HG03439 (cell line): ENCODE data around the gene PDZD2.

ENCODE experiments used
- ATAC-seq: cut with Tn5 transposase; IDR thresholded peaks from one replicate; pipeline ENCODE4 v1.9.1; 2021; ENCODE audit warnings: mild to moderate bottlenecking, moderate library complexity; ENCODE audit not compliant: unreplicated experiment

Gene PDZD2

DNA sequence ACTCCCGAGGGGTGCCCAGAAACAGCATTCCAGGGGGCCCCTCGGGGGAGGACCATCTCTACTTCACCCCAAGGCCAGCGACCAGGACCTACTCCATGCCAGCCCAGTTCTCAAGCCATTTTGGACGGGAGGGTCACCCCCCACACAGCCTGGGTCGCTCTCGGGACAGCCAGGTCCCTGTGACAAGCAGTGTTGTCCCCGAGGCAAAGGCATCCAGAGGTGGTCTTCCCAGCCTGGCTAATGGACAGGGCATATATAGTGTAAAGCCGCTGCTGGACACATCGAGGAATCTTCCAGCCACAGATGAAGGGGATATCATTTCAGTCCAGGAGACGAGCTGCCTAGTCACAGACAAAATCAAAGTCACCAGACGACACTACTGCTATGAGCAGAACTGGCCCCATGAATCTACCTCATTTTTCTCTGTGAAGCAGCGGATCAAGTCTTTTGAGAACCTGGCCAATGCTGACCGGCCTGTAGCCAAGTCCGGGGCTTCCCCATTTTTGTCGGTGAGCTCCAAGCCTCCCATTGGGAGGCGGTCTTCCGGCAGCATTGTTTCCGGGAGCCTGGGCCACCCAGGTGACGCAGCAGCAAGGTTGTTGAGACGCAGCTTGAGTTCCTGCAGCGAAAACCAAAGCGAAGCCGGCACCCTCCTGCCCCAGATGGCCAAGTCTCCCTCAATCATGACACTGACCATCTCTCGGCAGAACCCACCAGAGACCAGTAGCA is 451.3 kb downstream of the PDZD2 start:
- ATAC-seq = no peak

GRCh38 chr5:32090755-32091128 is 451.8 kb downstream of the PDZD2 start:
- ATAC-seq = no peak

DNA sequence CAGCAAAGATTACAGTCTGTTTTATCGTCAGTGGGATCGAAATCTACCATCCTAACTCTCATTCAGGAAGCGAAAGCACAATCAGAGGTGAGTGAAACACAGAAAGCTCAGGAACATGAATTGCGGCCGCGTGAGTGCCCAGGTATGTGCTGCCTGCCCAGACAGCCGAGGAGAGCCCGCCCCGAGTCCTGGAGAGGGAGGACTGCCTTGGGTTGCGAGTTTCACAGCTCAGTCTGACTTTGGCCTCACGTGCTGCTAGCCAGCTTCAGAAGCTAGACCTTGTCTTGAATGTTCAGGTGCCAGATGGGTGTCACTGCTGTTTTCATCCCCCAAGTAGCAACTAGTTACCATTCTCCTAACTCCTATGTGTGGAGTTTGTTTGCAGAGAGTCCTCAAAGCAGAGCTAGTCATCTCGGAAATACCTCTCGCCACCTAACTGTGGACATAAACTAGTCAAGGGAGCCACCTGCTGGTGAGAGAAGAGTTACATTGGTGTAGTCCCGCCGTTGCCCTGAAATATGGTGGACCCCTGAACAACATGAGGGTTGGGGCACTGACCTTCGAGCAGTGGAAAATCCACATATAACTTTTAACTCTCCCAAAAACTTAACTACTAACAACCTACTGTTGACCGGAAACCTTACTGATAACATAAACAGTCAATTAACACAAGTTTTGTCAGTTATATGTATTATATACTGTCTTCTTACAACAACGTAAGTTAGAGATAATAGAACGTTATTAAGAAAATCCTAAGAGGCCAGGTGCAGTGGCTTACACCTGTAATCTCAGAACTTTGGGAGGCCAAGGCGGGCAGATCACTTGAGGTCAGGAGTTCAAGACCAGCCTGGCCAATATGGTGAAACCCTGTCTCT is 454.2 kb downstream of the PDZD2 start:
- no peak for ATAC-seq

DNA sequence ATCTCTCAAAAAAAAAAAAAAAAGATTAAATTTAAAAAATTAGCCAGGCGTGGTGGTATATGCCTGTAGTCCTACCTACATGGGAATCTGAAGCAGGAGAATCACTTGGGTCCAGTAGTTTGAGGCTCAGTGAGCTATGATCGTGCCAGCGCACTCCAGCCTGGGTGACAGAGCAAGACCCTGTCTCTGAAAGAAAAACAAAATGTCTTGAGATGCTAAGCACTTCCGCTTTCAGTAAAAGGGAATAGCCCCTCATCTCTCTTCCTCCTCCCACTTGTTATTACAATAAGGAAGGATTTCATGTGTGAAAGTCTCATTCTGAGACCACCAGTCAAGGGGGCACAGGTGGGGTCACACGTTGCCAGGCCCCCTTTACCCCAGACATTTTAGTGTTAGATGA is 455.8 kb downstream of the PDZD2 start:
- no peak for ATAC-seq

- no peak for ATAC-seq
Measured at GRCh38 chr5:32095261-32095671, 456.3 kb downstream of the PDZD2 start.

- ATAC-seq = no peak
Measured at GRCh38 chr5:32096891-32097595, 458.1 kb downstream of the PDZD2 start.

- ATAC-seq = no peak
Measured at GRCh38 chr5:32098291-32098690, 459.4 kb downstream of the PDZD2 start.

- no peak for ATAC-seq
Measured at GRCh38 chr5:32098890-32099310, 460.0 kb downstream of the PDZD2 start.

DNA sequence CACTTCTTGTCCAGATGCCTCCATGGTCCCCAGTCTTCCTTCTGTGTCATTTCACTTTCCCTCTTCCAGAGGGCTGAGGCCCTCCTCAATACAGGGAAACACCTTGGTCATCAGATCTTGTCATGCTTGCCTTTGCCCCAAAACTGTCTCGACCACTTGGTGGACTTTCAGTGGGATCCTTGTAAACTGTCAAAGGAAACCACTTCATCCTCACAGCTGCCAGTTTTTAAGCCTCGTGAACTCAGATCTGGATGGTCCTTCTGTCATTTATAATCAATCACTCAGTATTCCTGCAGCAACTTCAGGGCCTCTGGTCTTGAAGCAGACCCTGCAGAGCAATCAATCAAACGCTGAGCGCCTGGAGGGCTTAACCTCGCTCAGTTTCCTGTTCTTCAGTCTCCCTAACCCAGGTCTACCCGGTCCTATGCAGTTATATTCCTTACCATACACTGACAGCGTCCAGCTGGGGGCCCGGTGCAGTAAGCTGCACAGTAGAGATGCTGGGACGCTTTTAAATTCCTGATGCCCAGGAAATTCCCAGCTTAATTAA is 460.6 kb downstream of the PDZD2 start:
- no peak for ATAC-seq

DNA sequence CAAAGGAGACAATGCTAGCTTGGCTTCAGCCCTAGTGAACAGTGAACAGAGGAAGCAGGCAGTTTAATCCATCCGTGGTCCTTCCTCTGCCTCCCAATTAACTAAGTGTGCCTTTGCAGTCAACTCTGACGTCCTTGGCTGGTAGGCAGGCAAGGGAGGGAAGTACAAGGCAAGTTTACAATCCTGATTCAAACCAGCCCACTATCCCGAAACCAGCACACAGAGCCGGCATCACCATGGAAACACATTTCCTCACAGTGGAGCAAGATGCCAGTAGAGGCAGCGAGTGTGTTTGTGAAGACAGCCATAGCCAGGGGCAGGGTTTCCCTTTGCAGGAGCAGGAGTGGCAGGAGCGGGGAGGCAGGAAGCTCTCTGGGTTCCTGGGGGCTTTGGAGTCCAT is 461.3 kb downstream of the PDZD2 start:
- no peak for ATAC-seq

- no peak for ATAC-seq
Measured at GRCh38 chr5:32100691-32101302, 461.9 kb downstream of the PDZD2 start.

DNA sequence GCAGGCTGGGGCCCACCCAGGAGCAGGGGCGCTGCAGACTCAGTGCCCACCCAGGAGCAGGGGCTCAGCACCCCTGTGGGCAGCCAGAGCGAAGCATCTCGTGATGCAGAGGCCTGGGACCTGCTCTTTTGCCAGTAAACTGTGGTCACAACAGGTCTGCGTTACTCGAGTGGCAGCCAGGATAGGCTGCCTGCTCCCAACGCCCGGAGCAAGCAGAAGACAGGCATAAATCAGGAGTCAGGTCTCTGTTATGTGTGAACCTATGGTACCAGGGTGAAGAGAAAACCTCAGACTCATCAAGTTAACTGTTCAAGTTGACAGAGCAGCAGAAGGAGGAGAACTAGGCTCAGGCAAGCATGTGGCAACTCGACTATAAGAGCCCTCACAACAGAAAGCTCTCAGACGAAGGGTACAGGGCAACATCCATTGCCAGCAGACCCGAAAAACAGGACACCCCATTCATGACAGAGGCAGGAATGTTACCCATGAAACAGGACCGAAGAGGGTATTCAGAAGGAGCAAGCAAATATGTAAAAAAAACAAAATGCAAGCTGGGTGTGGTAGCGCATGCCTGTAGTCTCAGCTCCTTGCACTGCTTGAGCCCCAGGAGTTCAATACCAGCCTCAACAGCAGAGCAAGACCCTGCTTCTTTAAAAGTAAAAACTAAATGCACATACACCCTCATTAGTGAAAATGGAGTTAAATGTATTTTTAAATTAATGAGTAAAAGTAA is 463.5 kb downstream of the PDZD2 start:
- ATAC-seq = no peak

- ATAC-seq = no peak
Measured at GRCh38 chr5:32103521-32103920, 464.6 kb downstream of the PDZD2 start.

GRCh38 chr5:32107291-32107690 is 468.4 kb downstream of the PDZD2 start:
- ATAC-seq = no peak

DNA sequence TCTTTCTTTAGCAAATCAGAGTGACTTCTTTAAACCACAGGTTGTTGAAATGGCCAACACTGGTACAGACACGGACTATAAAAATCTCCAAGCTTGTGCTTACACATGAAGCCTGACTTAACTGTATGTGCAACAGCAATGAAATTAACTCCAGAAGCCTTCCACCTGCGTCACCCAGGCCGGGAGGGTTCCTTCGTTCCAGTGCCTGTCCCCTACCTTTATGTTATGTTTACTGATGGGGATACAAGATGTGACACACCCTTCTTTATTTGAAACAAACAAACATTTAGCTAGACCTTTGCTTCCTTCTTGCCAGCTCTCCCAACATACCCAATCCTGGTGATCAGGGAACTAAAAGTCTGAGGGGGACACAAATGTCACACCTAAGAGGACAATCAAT is 469.2 kb downstream of the PDZD2 start:
- ATAC-seq = no peak

DNA sequence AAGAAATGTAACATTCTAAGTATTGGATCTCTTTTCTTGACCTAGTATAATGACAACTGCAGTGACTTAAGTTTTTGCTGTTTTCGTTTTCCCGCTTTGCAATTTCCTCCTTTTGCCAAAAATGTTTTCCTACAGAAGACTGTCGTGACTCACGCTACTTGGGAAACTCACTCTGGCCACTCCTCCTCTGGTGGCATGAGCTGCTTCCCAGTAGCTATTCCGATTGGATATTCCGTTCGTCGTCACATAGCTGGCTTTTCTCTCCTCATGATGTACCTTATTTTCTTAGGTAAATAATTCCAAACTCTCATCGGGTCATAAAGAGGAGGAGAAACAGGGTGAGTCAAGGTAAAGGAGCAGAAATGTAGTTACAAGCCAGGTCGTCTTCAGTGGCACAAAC is 470.3 kb downstream of the PDZD2 start:
- ATAC-seq = no peak

- no peak for ATAC-seq
Measured at GRCh38 chr5:32110111-32110696, 471.3 kb downstream of the PDZD2 start.

- ATAC-seq = no peak
Measured at GRCh38 chr5:32115985-32116384, 477.1 kb downstream of the PDZD2 start.

DNA sequence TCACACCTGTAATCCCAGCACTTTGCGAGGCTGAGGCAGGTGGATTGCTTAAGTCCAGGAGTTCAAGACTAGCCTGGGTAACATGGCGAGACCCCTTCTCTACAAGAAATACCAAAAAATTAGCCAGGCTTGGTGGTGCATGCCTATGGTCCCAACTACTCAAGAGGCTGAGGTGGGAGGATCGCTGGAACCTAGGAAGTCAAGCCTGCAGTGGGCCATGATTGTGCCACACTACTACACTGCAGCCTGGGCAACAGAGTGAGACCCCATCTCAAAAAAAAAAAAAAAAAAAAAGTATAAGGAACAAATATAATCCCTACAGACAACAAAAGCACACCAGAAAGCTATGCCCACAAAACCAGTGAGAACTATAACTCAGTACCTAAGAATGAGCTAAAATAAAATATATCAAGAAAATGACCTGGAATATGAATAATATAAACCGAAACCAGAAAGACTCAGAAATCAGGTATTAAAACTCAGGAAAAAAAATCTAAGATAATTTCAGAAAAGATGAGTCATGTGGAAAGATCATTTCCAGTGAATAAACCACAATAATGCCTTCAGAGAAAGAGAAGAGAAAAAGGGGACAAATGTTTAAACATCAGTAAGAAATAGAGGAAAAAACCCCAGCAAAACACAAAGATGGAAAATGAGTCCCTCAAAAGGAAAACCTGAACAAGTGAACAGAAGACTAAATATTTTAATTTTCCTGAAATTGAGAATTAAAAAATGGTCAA is 477.8 kb downstream of the PDZD2 start:
- ATAC-seq = no peak
